Tibial artery (tissue), 4 donors: ENCODE measurements around the gene TMEM88.

ENCODE experiments used
- DNase-seq, 2 donors: peaks; one replicate each; pipeline ENCODE4 v3.0.0-alpha.2; 2019
- H3K27ac ChIP-seq, 2 donors: fragments of 200-600 bp; sonication (generic) in 1 of 2; 1 replicate in 1 of 2; 2 replicates in 1 of 2; pipeline ENCODE4 v1.5.1; 2018 to 2019; ENCODE audit warnings: mild to moderate bottlenecking in 1 of 2
- H3K27me3 ChIP-seq, 2 donors: fragments of 200-600 bp; sonication (generic) in 1 of 2; one replicate each; pipeline versions ENCODE4 v1.5.1 to v1.6.0; 2016 to 2019
- H3K36me3 ChIP-seq, 3 donors: fragments of 200-600 bp; sonication (generic) in 2 of 3; one replicate each; pipeline ENCODE4 v1.5.1; 2016 to 2019; ENCODE audit warnings: mild to moderate bottlenecking in 2 of 3
- H3K4me1 ChIP-seq, 4 donors: fragments of 200-600 bp; sonication (generic) in 2 of 4; 1 replicate in 3 of 4; 2 replicates in 1 of 4; pipeline ENCODE4 v1.5.1; 2016 to 2019
- H3K4me3 ChIP-seq, 2 donors: fragments of 200-600 bp; sonication (generic) in 1 of 2; 1 replicate in 1 of 2; 2 replicates in 1 of 2; pipeline ENCODE4 v1.5.1; 2018 to 2019; ENCODE audit warnings: mild to moderate bottlenecking in 2 of 2
- H3K9me3 ChIP-seq, 3 donors: fragments of 200-600 bp; sonication (generic) in 1 of 3; one replicate each; pipeline ENCODE4 v1.5.1; 2016 to 2019
- CTCF ChIP-seq, 2 experiments: fragments of 200-600 bp in 1 of 2; fragments of 450-650 bp in 1 of 2; IDR thresholded peaks; one replicate each; pipeline ENCODE4 v1.5.1; 2017 to 2019; ENCODE audit warnings: antibody characterized with exemption in 2 of 2, mild to moderate bottlenecking in 1 of 2, moderate library complexity in 1 of 2
- intact Hi-C: fragments of 100-400 bp; cut with DNase I; formaldehyde crosslinking; loops from one replicate; pipeline ENCODE4 v1.15.0; 2023; ENCODE audit warnings: low total_unique reads

Gene TMEM88

GRCh38 chr17:7852919-7853690 is 1.8 kb upstream of the TMEM88 start:
- no peaks in the 10 kb centered on the region for H3K27me3 ChIP-seq
- H3K4me1 ChIP-seq: peaks cover 0 to 32% (median 29%) of the 10 kb centered on the region in 4 donors
- DNase-seq: peak in 1 of 2 donors; percentile 64
- intact Hi-C loops: loop anchor here (10.0 kb wide), 1 partner anchor 108 kb away; no protein-coding TSS in a partner anchor
- peaks cover 32 to 49% (median 45%) of the 10 kb centered on the region in 3 donors for H3K36me3 ChIP-seq
- H3K9me3 ChIP-seq: no peaks in the 10 kb centered on the region
- H3K4me3 ChIP-seq: no peak overlapping the region
- no peak overlapping the region for H3K27ac ChIP-seq
- TF ChIP-seq CTCF (IDR thresholded peaks at IDR 0.05): no peak

- no peak for DNase-seq
Observed at GRCh38 chr17:7853691-7854038, 1.2 kb upstream of the TMEM88 start.

GRCh38 chr17:7854078-7854777 is 638 bp upstream of the TMEM88 start:
- H3K27ac ChIP-seq: no peak overlapping the region
- TF ChIP-seq CTCF (IDR thresholded peaks at IDR 0.05): no peak
- peaks cover 0 to 43% (median 40%) of the 10 kb centered on the region in 4 donors for H3K4me1 ChIP-seq
- intact Hi-C loops: loop anchor here (10.0 kb wide), 1 partner anchor 109 kb away; no protein-coding TSS in a partner anchor
- H3K36me3 ChIP-seq: peaks cover 24 to 38% (median 34%) of the 10 kb centered on the region in 3 donors
- no peak for DNase-seq
- no peaks in the 10 kb centered on the region for H3K9me3 ChIP-seq
- H3K27me3 ChIP-seq: no peaks in the 10 kb centered on the region
- H3K4me3 ChIP-seq: no peak overlapping the region

More at GRCh38 chr17:7853691-7854038, 1.2 kb upstream of the TMEM88 start:
- Histone ChIP-seq H3K27ac (no peak overlapping the region), H3K4me3 (no peak overlapping the region), H3K4me1 (peaks cover 0 to 38% (median 35%) of the 10 kb centered on the region in 4 donors), H3K36me3 (peaks cover 28 to 43% (median 39%) of the 10 kb centered on the region in 3 donors), H3K27me3 (no peaks in the 10 kb centered on the region), H3K9me3 (no peaks in the 10 kb centered on the region)
- TF ChIP-seq CTCF (IDR thresholded peaks at IDR 0.05): no peak
- intact Hi-C loops: loop anchor here (10.0 kb wide), 1 partner anchor 109 kb away; no protein-coding TSS in a partner anchor

- Histone ChIP-seq H3K9me3 (no peaks in the 10 kb centered on the region), H3K4me1 (peaks cover 0 to 45% (median 41%) of the 10 kb centered on the region in 4 donors), H3K27ac (peak overlapping the region; percentile 89 to 90), H3K27me3 (no peaks in the 10 kb centered on the region), H3K36me3 (peaks cover 10 to 24% (median 19%) of the 10 kb centered on the region in 3 donors), H3K4me3 (peak overlapping the region; percentile 66 to 77)
- peak in 1 of 2 donors; percentile 79 for DNase-seq
- intact Hi-C loops: loop anchor here (10.0 kb wide), 1 partner anchor 111 kb away; no protein-coding TSS in a partner anchor
- no peak for TF ChIP-seq CTCF (IDR thresholded peaks at IDR 0.05)
Observed at GRCh38 chr17:7855660-7856010, 769 bp downstream of the TMEM88 start.

GRCh38 chr17:7856011-7856810 is 1.3 kb downstream of the TMEM88 start:
- peaks cover 0 to 45% (median 41%) of the 10 kb centered on the region in 4 donors for H3K4me1 ChIP-seq
- H3K27me3 ChIP-seq: no peaks in the 10 kb centered on the region
- intact Hi-C loops: loop anchor here (10.0 kb wide), 1 partner anchor 111 kb away; no protein-coding TSS in a partner anchor
- TF ChIP-seq CTCF (IDR thresholded peaks at IDR 0.05): no peak
- DNase-seq: peak in 1 of 2 donors; percentile 81
- H3K4me3 ChIP-seq: peak overlapping the region; percentile 66 to 77
- peaks cover 9 to 22% (median 17%) of the 10 kb centered on the region in 3 donors for H3K36me3 ChIP-seq
- no peaks in the 10 kb centered on the region for H3K9me3 ChIP-seq
- H3K27ac ChIP-seq: peak overlapping the region; percentile 89 to 90
